ENCODE results near the gene CCDC50. TPM values are rescaled to one million over a fixed set of nuclear protein-coding genes. Genes with fewer than 3 reads are reported as not detected.

The CCDC50 gene
- total and polyA plus RNA-seq, 12 donors, result 18.3 to 92.1 (median 61.8) TPM

DNA sequence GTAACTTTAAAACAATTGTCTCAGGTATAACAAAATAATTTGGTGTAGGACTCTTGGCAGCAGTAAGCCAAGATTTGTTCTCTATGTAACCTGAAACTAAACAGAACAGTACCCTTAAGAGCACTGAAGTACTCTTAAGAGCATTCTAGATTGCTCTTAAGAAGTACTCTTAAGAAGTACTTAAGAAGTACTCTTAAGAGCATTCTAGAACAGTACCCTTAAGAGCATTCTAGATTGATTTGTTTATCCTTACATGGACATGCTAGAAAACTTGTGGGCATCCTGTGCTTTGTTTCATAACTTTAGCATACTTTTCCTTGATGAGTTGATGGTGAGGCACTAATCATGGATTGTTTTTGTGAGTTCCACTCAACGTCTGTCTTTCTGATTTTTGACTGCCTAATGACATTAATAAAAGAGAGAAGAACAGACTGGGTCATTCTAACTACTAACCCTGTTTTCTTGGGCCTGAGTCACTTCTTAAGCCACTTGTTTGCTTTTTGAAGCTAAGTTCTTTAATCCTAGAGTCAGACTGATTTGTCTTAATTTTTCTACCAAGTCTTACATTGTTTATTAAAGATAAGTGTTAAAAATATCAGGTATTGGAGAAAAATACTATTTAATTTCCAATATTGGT, 58.4 kb downstream of the CCDC50 start:
- Histone ChIP-seq H3K4me1 (replicated peaks in 1 of 2) (peaks cover 0 to 21% of the 10 kb centered on the region in 2 donors), H3K27me3 (no peaks in the 10 kb centered on the region), H3K36me3 (replicated peaks in 1 of 2) (peaks cover 0 to 6% of the 10 kb centered on the region in 2 donors), H3K4me3 (no peak overlapping the region), H3K27ac (no peak overlapping the region), H3K9me3 (replicated peaks in 1 of 3) (no peaks in the 10 kb centered on the region)
- no peak for DNase-seq
- intact Hi-C loops (cut with DNase I), result no loop called here
- 58 to 70% (median 64%) methylated on average over 1 of the region's 1 CpG for WGBS, 4 donors
- TF ChIP-seq, protein P1, sequence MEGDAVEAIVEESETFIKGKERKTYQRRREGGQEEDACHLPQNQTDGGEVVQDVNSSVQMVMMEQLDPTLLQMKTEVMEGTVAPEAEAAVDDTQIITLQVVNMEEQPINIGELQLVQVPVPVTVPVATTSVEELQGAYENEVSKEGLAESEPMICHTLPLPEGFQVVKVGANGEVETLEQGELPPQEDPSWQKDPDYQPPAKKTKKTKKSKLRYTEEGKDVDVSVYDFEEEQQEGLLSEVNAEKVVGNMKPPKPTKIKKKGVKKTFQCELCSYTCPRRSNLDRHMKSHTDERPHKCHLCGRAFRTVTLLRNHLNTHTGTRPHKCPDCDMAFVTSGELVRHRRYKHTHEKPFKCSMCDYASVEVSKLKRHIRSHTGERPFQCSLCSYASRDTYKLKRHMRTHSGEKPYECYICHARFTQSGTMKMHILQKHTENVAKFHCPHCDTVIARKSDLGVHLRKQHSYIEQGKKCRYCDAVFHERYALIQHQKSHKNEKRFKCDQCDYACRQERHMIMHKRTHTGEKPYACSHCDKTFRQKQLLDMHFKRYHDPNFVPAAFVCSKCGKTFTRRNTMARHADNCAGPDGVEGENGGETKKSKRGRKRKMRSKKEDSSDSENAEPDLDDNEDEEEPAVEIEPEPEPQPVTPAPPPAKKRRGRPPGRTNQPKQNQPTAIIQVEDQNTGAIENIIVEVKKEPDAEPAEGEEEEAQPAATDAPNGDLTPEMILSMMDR (IDR thresholded peaks at IDR 0.05), result no peak
- TF ChIP-seq POLR2A (IDR thresholded peaks at IDR 0.05), result no peak

DNA sequence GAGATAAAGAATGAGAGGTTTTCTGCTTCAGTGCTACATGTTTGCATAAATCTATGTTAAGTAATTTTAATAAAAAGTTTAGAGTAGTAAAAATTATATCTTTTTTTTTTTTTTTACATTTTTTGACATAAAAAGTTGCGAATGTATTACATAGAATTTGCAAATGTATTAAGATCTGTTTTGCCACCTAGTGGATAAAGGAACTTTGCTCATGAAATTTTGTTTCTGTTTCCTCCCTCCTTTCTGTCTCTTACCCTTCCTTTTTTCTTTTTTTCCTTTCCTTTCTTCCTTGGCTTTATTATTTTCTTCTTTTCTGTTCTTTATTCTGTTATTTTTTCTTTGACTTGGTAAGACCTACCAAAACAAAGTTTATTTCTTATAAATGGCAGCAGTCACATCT, 59.6 kb downstream of the CCDC50 start:
- no peak overlapping the region for H3K4me3 ChIP-seq
- TF ChIP-seq POLR2A (IDR thresholded peaks at IDR 0.05), result no peak
- TF ChIP-seq, protein P1 (IDR thresholded peaks at IDR 0.05), result peak in 4 of 6 experiments; percentile 18 to 50 (median 46)
- H3K9me3 ChIP-seq (replicated peaks in 1 of 3), result no peaks in the 10 kb centered on the region
- 47 to 76% (median 57%) methylated on average over 1 of the region's 1 CpG for WGBS, 4 donors
- intact Hi-C loops (cut with DNase I), result no loop called here
- H3K4me1 ChIP-seq (replicated peaks in 1 of 2), result peaks cover 0 to 14% of the 10 kb centered on the region in 2 donors
- H3K27me3 ChIP-seq, result no peaks in the 10 kb centered on the region
- H3K36me3 ChIP-seq (replicated peaks in 1 of 2), result peaks cover 0 to 6% of the 10 kb centered on the region in 2 donors
- no peak for DNase-seq
- H3K27ac ChIP-seq, result no peak overlapping the region

DNA sequence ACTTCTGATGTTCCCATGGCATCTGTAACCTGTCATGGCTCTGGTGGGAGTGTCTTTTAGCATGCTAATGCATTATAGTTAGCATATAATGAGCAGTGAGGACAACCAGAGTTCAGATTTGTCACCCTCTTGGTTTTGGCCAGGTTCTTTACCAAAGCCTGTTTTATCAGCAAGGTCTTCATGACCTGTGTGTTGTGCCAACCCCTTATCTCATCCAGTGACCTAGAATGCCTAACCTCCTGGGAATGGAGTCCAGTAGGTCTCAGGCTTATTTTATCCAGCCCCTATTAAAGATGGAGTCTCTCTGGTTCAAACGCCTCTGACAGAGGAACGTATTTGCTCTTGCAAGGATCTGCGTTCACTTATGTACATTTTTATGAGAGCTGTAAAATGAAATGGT, 61.4 kb downstream of the CCDC50 start:
- peak in 1 of 7 donors; percentile 17 for DNase-seq

More for the DNA sequence above, 61.4 kb downstream of the CCDC50 start:
- intact Hi-C loops (cut with DNase I), result loop anchor here in 1 of 2 donors (10.0 kb wide), 1 partner anchor 146 kb away; no protein-coding TSS in a partner anchor
- TF ChIP-seq, protein P1 (IDR thresholded peaks at IDR 0.05), result no peak
- TF ChIP-seq POLR2A (IDR thresholded peaks at IDR 0.05), result no peak
- Histone ChIP-seq H3K4me3 (no peak overlapping the region), H3K9me3 (replicated peaks in 1 of 3) (no peaks in the 10 kb centered on the region), H3K4me1 (replicated peaks in 1 of 2) (peaks cover 0 to 26% of the 10 kb centered on the region in 2 donors), H3K36me3 (replicated peaks in 1 of 2) (peaks cover 0 to 6% of the 10 kb centered on the region in 2 donors), H3K27me3 (no peaks in the 10 kb centered on the region), H3K27ac (no peak overlapping the region)
- 78 to 93% (median 90%) methylated on average over 3 of the region's 3 CpGs for WGBS, 4 donors

All from adrenal gland (tissue), 12 donors.